HG03066 (cell line): ENCODE measurements around the gene NEK8.

Experiments used
- ATAC-seq: cut with Tn5 transposase; IDR thresholded peaks from one replicate; pipeline ENCODE4 v1.9.1; 2021; ENCODE audit warnings: low read depth; ENCODE audit not compliant: unreplicated experiment

The NEK8 gene

DNA sequence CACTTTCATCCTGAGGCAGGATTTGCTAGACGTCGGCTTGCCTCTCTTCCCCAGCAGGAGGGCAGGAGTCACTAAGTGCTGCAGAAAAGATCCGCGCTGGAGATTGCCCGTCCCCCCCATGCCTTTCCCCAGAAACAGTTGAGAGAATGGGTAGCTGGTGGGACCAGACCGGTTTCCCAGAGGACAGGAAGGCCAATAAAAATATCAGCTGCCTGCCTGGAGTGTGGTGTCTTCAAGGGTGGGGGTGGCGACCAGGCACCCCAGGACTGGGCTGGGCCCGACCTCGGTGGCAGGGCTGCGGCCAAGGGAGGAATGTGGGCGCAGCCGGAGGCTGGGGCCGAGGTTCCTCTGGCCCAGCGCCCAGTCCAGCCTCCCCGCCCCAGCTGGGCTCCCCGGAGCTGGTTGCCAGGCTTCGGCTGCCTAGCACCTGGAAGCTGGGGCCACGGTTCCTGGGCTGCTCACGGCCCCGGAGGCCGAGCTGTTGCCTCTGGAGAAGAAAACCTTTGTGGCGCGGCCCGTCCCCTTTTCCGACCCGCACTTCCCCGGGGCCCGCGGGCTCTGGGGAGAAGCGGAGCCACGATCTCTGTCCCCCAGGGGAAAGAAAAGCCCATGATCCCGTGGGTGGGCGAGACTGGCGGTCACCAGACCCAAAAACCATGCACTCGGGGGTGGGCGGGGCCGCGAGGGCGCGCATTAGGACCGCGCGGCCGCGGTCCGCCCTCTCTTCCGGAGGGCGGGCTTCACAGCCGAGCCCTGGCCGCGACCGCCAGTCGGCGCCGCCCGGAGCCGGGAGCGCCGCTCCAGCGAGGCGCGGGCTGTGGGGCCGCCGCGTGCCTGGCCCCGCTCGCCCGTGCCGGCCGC is 14.9 kb downstream of the NEK8 start, which contains the start of gene TRAF4:
TSS of gene TRAF4 (plus strand) at position 769 of the 861 bp plus-strand sequence. CDS start 102 bp downstream, outside the sequence.
- ATAC-seq: peak; percentile 49

GRCh38 chr17:28744104-28744971 is 15.8 kb downstream of the NEK8 start:
- peak; percentile 18 for ATAC-seq

DNA sequence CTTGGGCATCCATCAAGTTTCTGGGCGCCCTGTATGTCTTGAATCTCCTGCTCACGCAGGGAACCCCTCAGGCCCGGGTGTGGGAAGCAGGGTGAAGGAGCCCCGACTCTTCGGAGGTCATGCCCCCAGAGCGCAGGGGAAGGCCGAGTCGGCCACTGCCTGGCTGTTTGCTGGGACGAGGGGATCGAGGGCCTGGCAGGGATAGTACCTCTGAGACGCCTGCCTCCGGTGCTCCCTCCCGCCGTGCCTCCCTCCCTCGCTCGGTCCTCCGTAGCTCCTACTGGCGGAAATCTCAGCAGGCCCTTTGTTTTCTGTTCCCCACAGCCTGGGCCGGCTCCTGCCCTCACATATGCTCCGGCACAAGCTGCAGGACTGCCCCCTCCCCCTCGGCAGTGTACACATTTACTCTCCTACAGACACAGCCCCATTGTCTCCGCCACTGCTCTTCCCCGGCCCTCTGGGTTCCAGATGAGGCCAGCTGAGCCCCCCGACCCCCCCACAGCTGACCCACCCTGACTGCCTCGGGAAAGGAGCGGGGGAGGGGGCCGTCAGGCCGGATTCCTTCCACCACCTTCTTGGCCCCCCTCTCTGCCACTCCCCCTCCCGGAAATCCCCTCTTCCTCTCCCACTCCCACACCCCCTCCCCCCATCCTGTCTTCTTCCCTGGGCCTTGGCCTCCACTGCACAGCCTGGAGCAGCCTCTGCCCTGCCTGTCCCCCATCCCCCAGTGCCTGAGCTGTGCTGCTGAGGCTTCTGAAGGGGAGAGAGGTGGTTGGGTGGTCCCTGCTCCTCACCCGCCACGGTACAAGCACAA is 16.6 kb downstream of the NEK8 start:
- ATAC-seq: no peak

DNA sequence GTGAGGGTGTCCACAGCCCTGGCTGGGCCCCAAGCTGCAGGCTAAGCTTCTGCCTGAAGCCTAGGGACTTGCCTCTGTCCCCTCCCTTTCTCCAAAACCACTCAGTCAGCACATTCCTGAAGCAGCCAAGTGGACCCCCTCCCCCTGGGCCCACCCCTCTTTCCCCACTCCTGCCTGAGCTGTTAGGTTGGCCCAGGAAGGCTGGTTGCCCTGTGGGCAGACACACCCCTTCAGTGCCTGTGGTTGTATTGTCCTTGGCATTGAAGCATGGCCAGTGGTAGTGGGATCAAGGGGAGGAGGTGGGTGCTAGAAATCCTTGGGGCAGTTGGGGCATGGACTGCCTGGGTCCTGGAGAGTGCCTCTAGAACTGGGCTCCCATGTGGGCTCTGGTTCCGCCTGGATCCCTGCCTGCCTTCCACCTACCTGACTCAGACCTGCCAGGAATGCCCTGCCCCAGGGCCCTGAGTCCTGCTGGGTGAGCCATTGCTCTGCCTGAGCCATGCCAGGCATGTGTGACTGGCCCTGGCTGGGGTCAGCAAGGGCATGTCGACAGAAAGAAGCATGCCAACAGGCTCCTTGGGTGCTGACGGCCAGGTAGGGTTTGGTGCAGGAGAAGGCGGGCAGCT is 17.3 kb downstream of the NEK8 start:
- no peak for ATAC-seq

GRCh38 chr17:28746611-28747050 is 18.0 kb downstream of the NEK8 start:
- ATAC-seq: no peak

- ATAC-seq: no peak
Observed at GRCh38 chr17:28747051-28747691, 18.6 kb downstream of the NEK8 start.

DNA sequence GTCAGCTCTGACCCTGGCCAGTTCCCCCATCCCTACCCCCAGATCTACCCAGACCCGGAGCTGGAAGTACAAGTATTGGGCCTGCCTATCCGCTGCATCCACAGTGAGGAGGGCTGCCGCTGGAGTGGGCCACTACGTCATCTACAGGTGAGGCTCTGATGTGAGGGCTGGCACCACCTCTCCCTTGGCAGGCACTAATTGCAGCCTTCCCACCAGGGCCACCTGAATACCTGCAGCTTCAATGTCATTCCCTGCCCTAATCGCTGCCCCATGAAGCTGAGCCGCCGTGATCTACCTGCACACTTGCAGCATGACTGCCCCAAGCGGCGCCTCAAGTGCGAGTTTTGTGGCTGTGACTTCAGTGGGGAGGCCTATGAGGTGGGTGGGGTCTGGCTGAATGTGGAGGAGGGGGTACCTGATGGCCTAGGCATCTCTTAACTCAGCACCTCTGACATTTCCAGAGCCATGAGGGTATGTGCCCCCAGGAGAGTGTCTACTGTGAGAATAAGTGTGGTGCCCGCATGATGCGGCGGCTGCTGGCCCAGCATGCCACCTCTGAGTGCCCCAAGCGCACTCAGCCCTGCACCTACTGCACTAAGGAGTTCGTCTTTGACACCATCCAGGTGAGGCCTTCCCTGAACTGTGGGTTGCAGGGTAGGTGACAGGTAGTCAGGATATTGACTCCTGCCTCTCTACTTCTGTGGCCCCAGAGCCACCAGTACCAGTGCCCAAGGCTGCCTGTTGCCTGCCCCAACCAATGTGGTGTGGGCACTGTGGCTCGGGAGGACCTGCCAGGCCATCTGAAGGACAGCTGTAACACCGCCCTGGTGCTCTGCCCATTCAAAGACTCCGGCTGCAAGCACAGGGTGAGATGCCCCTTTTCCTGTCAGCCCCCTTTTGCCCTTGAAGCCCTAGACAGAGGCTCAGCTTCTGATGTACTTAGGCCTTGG is 19.5 kb downstream of the NEK8 start:
- no peak for ATAC-seq

- ATAC-seq: no peak
Observed at GRCh38 chr17:28748852-28749515, 20.4 kb downstream of the NEK8 start.

DNA sequence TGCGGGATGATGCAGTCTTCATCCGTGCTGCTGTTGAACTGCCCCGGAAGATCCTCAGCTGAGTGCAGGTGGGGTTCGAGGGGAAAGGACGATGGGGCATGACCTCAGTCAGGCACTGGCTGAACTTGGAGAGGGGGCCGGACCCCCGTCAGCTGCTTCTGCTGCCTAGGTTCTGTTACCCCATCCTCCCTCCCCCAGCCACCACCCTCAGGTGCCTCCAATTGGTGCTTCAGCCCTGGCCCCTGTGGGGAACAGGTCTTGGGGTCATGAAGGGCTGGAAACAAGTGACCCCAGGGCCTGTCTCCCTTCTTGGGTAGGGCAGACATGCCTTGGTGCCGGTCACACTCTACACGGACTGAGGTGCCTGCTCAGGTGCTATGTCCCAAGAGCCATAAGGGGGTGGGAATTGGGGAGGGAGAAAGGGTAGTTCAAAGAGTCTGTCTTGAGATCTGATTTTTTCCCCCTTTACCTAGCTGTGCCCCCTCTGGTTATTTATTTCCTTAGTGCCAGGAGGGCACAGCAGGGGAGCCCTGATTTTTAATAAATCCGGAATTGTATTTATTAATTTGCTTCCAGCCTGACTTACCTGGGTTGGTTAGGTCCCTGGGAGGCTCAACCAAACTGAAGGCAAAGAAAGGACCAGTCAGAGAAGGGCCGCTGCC is 21.1 kb downstream of the NEK8 start:
- no peak for ATAC-seq

GRCh38 chr17:28750178-28751047 is 21.8 kb downstream of the NEK8 start:
- peak; percentile 71 for ATAC-seq

DNA sequence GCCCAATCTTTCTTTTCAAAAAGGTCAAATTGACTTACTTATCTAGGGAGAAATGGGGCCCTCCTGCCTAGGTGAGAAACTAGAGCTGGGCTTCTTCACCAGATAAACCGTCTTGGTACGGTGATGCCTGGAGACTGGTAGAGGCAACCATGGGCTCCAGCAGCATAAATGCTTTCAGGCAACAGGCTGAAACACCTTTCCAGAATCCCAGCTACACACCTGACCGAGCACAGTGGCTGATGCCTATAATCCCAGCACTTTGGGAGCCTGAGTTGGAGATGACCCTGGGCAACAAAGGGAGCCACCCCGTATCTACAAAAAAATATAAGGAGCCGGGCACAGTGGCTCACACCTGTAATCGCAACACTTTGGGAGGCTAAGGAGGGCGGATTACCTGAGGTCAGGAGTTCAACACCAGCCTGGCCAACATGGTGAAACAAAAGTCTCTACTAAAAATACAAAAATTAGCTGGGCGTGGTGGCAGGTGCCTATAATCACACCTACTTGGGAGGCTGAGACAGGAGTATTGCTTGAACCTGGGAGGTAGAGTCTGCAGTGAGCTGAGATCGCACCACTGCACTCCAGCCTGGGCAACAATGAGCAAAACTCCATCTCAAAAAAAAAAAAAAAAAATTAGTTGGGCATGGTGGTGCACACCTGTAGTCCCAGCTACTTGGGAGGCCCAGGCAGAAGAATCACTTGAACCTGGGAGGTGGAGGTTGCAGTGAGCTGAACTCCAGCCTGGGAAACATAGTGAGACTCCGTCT is 23.2 kb downstream of the NEK8 start:
- ATAC-seq: no peak

DNA sequence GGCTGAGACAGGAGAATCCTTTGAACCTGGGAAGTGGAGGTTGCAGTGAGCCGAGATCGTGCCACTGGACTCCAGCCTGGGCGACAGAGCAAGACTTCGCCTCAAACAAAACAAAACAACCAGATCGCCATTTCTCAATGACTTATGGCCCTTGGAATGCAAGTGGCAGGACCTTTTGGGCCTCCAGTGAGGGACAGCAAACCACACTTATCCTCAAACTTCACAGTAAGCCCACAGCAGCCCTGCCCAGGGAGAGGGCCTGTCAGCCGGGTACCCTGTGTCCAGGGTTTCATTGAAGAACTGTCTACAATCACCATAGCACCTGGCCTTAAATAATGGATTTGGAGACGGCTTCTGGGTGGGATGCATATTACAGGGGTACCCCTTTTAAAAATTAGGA is 26.9 kb downstream of the NEK8 start:
- ATAC-seq: no peak

DNA sequence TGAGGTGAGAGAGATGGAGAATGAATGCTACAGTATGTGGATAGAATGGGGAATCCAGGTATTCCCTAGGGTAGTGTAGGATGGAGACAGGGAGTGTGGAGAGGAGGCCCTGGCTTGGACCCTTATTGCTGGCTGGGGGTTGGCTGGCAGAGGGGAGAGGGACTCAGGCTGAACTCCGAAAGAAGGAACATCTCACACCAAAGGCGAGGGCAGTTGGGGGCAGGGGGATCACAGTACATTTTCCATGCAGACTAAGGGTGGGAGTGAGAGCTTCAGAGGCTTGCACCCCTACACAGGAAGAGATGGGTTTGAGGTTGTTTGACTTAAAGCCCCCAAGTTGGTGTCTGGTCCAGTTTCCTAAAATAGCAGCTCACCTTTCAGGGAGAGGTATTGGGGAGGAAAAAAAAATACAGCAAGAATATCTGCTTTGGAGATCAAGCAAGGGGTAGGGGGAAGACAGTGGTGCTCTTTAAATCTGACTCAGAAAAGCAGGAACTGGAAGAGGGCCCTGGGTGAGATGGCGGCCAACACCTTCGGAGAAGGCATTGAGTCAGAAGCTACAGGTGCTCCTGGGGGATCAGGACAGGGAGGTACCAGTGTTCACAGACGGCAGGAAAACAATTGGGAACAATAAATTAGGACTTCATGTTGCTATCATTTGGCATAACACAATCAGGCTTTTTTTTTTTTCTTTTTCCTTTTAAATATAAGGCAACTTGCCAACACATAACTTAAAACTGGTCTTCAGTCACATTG is 27.6 kb downstream of the NEK8 start:
- no peak for ATAC-seq

- ATAC-seq: no peak
Observed at GRCh38 chr17:28758411-28759121, 30.0 kb downstream of the NEK8 start.
